K562 (cell line): Measurements from ENCODE around the gene BZW1. TPM values are rescaled to one million over a fixed set of nuclear protein-coding genes. Genes with fewer than 3 reads are reported as not detected.
A peak's percentile ranks its signal among the peaks of the same experiment; 100 is the strongest.

Experiments
- ATAC-seq: fragments of 200-7000 bp; cut with Tn5 transposase; 3 replicates; pipeline ENCODE4 v1.9.1; 2020; ENCODE audit warnings: moderate library complexity
- BruUV-seq: library from RNA; stranded (reverse); fragments of 400-500 nt; replicated peaks from 2 replicates; lab custom pipeline; 2021; lab: Mats Ljungman, UMichigan
- CTCF ChIA-PET: fragments of 300-600 bp; formaldehyde crosslinking; extraction: SDS; loops from one replicate; lab custom pipeline; 2021; ENCODE audit warnings: low intra/inter-chr PET ratio; lab: Yijun Ruan, JAX
- POLR2A ChIA-PET: fragments of 300-600, 350-650 bp; sonication (Branson Sonifier 250); formaldehyde crosslinking; extraction: SDS; loops from one replicate; lab custom pipeline; 2021; ENCODE audit warnings: antibody characterized with exemption, inconsistent platforms; lab: Yijun Ruan, JAX
- DNase-seq, 4 experiments: peaks; one replicate each; pipeline versions ENCODE4 v3.0.0 to v3.0.0-alpha.2; 2011 to 2018; ENCODE audit warnings: low spot score in 3 of 4, mixed read lengths in 3 of 4; ENCODE audit errors: extremely low read depth in 1 of 4
- FAIRE-seq: peaks from 2 replicates; lab custom pipeline; 2011; peaks lifted over from hg19 to GRCh38; lab: Jason Lieb, UNC
- H2AFZ ChIP-seq: 2 replicates; pipeline ENCODE4 v1.6.0; 2011; ENCODE audit warnings: low read depth, low read length, control low read depth, inconsistent platforms
- H3K27ac ChIP-seq: fragments of 200-600 bp; 3 replicates; pipeline ENCODE4 v1.8.0; 2011; ENCODE audit warnings: low read depth, mild to moderate bottlenecking, control low read depth, inconsistent platforms, low read length, moderate library complexity, mixed read lengths; ENCODE audit errors: extremely low read depth
- H3K27me3 ChIP-seq, 2 experiments: fragments of 300-600 bp in 1 of 2; 2 replicates in 1 of 2; 3 replicates in 1 of 2; pipeline versions ENCODE4 v1.6.0 to v1.8.0; 2011; ENCODE audit warnings: inconsistent platforms in 2 of 2, low read length in 2 of 2, mild to moderate bottlenecking in 1 of 2, mixed read lengths in 1 of 2, moderate library complexity in 1 of 2; ENCODE audit not compliant: control insufficient read depth in 2 of 2, insufficient read depth in 2 of 2
- H3K36me3 ChIP-seq: fragments of 300-600 bp; 3 replicates; pipeline ENCODE4 v1.8.0; 2011; ENCODE audit warnings: mild to moderate bottlenecking, low read length, inconsistent platforms; ENCODE audit not compliant: control insufficient read depth, insufficient read depth
- H3K4me1 ChIP-seq, 2 experiments: fragments of 200-600 bp in 1 of 2; replicated peaks in 1 of 2; 2 replicates in 1 of 2; 3 replicates in 1 of 2; pipeline versions ENCODE4 v1.5.1 to v1.8.0; 2011; ENCODE audit warnings: inconsistent platforms in 2 of 2, low read length in 2 of 2, mild to moderate bottlenecking in 1 of 2, mixed read lengths in 1 of 2, moderate library complexity in 1 of 2; ENCODE audit not compliant: control insufficient read depth in 2 of 2, insufficient read depth in 2 of 2
- H3K4me2 ChIP-seq: 2 replicates; pipeline ENCODE4 v1.6.1; 2011; ENCODE audit warnings: low read length, control low read depth, inconsistent platforms, mixed read lengths; ENCODE audit not compliant: insufficient read depth
- H3K4me3 ChIP-seq: fragments of 200-600 bp; sonication (generic), shearing (Covaris generic); 2 replicates; pipeline ENCODE4 v1.5.1; 2016; ENCODE audit warnings: control low read depth, inconsistent platforms
- H3K79me2 ChIP-seq: fragments of 200-600 bp; 3 replicates; pipeline ENCODE4 v1.8.0; 2011; ENCODE audit warnings: low read length, inconsistent platforms; ENCODE audit not compliant: control insufficient read depth, insufficient read depth
- H3K9ac ChIP-seq, 2 experiments: 2 replicates each; pipeline versions ENCODE4 v1.6.0 to v1.6.1; 2011; ENCODE audit warnings: low read depth in 2 of 2, low read length in 2 of 2, control low read depth in 1 of 2, inconsistent platforms in 1 of 2, mild to moderate bottlenecking in 1 of 2, mixed read lengths in 1 of 2; ENCODE audit not compliant: insufficient read depth in 1 of 2
- H3K9me1 ChIP-seq: one replicate; pipeline ENCODE4 v1.6.0; 2011; ENCODE audit warnings: inconsistent platforms, mild to moderate bottlenecking, low read length, moderate library complexity; ENCODE audit not compliant: control insufficient read depth, insufficient read depth
- H3K9me3 ChIP-seq: replicated peaks from 2 replicates; pipeline ENCODE4 v1.5.1; 2011; ENCODE audit warnings: low read depth, low read length, inconsistent platforms; ENCODE audit not compliant: control insufficient read depth, insufficient read depth
- H4K20me1 ChIP-seq: replicated peaks from 2 replicates; pipeline ENCODE4 v1.6.1; 2011; ENCODE audit warnings: low read length, inconsistent platforms, mixed read lengths; ENCODE audit not compliant: control insufficient read depth, insufficient read depth
- CBFA2T3 ChIP-seq: fragments of 450-650 bp; IDR thresholded peaks from 2 replicates; pipeline ENCODE4 v1.6.1; 2017
- RERE ChIP-seq: sonication (generic); formaldehyde crosslinking; IDR thresholded peaks from 2 replicates; pipeline ENCODE4 v1.8.0; 2023; ENCODE audit warnings: missing genetic modification reagents, mild to moderate bottlenecking, borderline replicate concordance
- STAT5A ChIP-seq: IDR thresholded peaks from 2 replicates; pipeline ENCODE4 v1.6.1; 2012; ENCODE audit warnings: low read length, inconsistent platforms, borderline replicate concordance
- STAT6 ChIP-seq: sonication (generic); formaldehyde crosslinking; IDR thresholded peaks from 2 replicates; pipeline ENCODE4 v1.8.1; 2023; ENCODE audit warnings: mild to moderate bottlenecking, missing genetic modification reagents
- ZBTB8A ChIP-seq: fragments of 450-650 bp; IDR thresholded peaks from 2 replicates; pipeline ENCODE4 v1.6.1; 2018; ENCODE audit warnings: mild to moderate bottlenecking, moderate library complexity; ENCODE audit not compliant: partially characterized antibody
- ZNF584 ChIP-seq: fragments of 200-800 bp; sonication (Bioruptor generic); IDR thresholded peaks from 2 replicates; pipeline ENCODE4 v1.6.1; 2016; ENCODE audit warnings: low read depth, mild to moderate bottlenecking, missing genetic modification characterization, missing compliant biosample characterization
- ZNF589 ChIP-seq: fragments of 200-800 bp; sonication (Bioruptor generic); IDR thresholded peaks from 2 replicates; pipeline ENCODE4 v1.6.1; 2016; ENCODE audit warnings: low read depth, missing genetic modification characterization, missing compliant biosample characterization
- WGBS: fragments of 100-300 bp; shearing (Covaris generic); methylation state at CpG from one replicate; pipeline ENCODE4 v1.1.6; 2016; ENCODE audit warnings: low coverage, mixed read lengths; ENCODE audit not compliant: insufficient coverage; ENCODE audit errors: missing lambda C conversion rate; 5-methylcytosine and 5-hydroxymethylcytosine counted together
- in situ Hi-C: fragments of 300-500 bp; cut with MboI; formaldehyde crosslinking; loops from 4 replicates; pipeline ENCODE4 v1.15.0; 2018; ENCODE audit warnings: inconsistent platforms, mixed read lengths
- intact Hi-C: fragments of 100-400 bp; cut with micrococcal nuclease; formaldehyde crosslinking; loops from 2 replicates; pipeline ENCODE4 v1.14.2; 2022
- polyA plus RNA-seq, 8 experiments: library from polyadenylated mRNA; depleted of rRNA in 4 of 8; stranded (reverse) in 5 of 8; unstranded in 3 of 8; fragments of >200 nt; fragmentation: Nextera tagmentation in 2 of 8; fragmentation: Illumina TruSeq in 1 of 8; extraction: Ambion mirVana in 2 of 8; extraction: Trizol in 1 of 8; gene quantifications; 2 replicates each; pipeline versions ENCODE4 v1.2.1 to v1.2.3, GENCODE V29; 2011 to 2014; ENCODE audit warnings: inconsistent platforms in 1 of 8, missing spikeins in 1 of 8
- total RNA-seq, 7 experiments: library from RNA; depleted of rRNA in 6 of 7; stranded (reverse); fragments of >200 nt in 6 of 7; fragmentation: Illumina TruSeq in 2 of 7; extraction: Trizol in 2 of 7; gene quantifications; 2 replicates each; pipeline versions ENCODE4 v1.2.1 to v1.2.3, GENCODE V29; 2011 to 2021; ENCODE audit warnings: low replicate concordance in 1 of 7
- TF ChIP-seq, protein P1 (sequence below): fragments of 450-650 bp; IDR thresholded peaks from 2 replicates; pipeline ENCODE4 v1.6.1; 2018; ENCODE audit not compliant: partially characterized antibody
- TF ChIP-seq, protein P2 (sequence below): sonication (generic); formaldehyde crosslinking; IDR thresholded peaks from 2 replicates; pipeline ENCODE4 v1.8.1; 2022; ENCODE audit warnings: missing genetic modification reagents

The BZW1 gene
- total and polyA plus RNA-seq, 9 of the 15 experiments (the other 6 are each of a cell fraction or from before 2014, with no cell fraction given): 110 to 244 (median 198) TPM

- no TSS peak for BruUV-seq
- no peak for FAIRE-seq
- in situ Hi-C loops (no loop called here), intact Hi-C loops (no loop called here)
- Histone ChIP-seq H4K20me1 (no peaks in the 10 kb centered on the region), H3K79me2 (no peaks in the 10 kb centered on the region), H3K27ac (no peak overlapping the region), H3K4me1 (peaks cover 8 to 23% of the 10 kb centered on the region in 2 experiments; a peak in 4 of 5 replicates), H3K27me3 (no peaks in the 10 kb centered on the region), H3K4me2 (no peak overlapping the region), H2AFZ (peak overlapping the region; percentile 96), H3K4me3 (no peak overlapping the region), H3K9me3 (no peaks in the 10 kb centered on the region), H3K9me1 (no peaks in the 10 kb centered on the region), H3K9ac (no peak overlapping the region), H3K36me3 (no peaks in the 10 kb centered on the region)
- CTCF ChIA-PET: interaction anchor here (0.8 kb wide), 1 partner anchor 81 kb away, joined by 3 read pairs; no protein-coding TSS in a partner anchor
- no peak for ATAC-seq
- 44% methylated on average over 2 of the region's 2 CpGs for WGBS
- DNase-seq: no peak
- POLR2A ChIA-PET: no interaction called here
- TF ChIP-seq ZNF584 (no peak), ZNF589 (CRISPR knock-in tag) (no peak), ZBTB8A (no peak), STAT6 (no peak), STAT5A (no peak), CBFA2T3 (no peak), RERE (CRISPR knock-in tag) (no peak)
- TF ChIP-seq, protein P1, sequence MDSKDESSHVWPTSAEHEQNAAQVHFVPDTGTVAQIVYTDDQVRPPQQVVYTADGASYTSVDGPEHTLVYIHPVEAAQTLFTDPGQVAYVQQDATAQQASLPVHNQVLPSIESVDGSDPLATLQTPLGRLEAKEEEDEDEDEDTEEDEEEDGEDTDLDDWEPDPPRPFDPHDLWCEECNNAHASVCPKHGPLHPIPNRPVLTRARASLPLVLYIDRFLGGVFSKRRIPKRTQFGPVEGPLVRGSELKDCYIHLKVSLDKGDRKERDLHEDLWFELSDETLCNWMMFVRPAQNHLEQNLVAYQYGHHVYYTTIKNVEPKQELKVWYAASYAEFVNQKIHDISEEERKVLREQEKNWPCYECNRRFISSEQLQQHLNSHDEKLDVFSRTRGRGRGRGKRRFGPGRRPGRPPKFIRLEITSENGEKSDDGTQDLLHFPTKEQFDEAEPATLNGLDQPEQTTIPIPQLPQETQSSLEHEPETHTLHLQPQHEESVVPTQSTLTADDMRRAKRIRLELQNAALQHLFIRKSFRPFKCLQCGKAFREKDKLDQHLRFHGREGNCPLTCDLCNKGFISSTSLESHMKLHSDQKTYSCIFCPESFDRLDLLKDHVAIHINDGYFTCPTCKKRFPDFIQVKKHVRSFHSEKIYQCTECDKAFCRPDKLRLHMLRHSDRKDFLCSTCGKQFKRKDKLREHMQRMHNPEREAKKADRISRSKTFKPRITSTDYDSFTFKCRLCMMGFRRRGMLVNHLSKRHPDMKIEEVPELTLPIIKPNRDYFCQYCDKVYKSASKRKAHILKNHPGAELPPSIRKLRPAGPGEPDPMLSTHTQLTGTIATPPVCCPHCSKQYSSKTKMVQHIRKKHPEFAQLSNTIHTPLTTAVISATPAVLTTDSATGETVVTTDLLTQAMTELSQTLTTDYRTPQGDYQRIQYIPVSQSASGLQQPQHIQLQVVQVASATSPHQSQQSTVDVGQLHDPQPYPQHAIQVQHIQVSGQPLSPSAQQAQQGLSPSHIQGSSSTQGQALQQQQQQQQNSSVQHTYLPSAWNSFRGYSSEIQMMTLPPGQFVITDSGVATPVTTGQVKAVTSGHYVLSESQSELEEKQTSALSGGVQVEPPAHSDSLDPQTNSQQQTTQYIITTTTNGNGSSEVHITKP: no peak
- TF ChIP-seq, protein P2, sequence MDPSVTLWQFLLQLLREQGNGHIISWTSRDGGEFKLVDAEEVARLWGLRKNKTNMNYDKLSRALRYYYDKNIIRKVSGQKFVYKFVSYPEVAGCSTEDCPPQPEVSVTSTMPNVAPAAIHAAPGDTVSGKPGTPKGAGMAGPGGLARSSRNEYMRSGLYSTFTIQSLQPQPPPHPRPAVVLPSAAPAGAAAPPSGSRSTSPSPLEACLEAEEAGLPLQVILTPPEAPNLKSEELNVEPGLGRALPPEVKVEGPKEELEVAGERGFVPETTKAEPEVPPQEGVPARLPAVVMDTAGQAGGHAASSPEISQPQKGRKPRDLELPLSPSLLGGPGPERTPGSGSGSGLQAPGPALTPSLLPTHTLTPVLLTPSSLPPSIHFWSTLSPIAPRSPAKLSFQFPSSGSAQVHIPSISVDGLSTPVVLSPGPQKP (CRISPR knock-in tag): no peak
Observed at GRCh38 chr2:200794143-200794542, 17.6 kb upstream of the BZW1 start.
